K562 (cell line): ENCODE results near the gene ORC1. TPM values are rescaled to one million over a fixed set of nuclear protein-coding genes. Genes with fewer than 3 reads are reported as not detected.

Source experiments
- ATAC-seq: fragments of 200-7000 bp; cut with Tn5 transposase; 3 replicates; pipeline ENCODE4 v1.9.1; 2020; ENCODE audit warnings: moderate library complexity
- BruUV-seq: library from RNA; stranded (reverse); fragments of 400-500 nt; replicated peaks from 2 replicates; lab custom pipeline; 2021; lab: Mats Ljungman, UMichigan
- CTCF ChIA-PET: fragments of 300-600 bp; formaldehyde crosslinking; extraction: SDS; loops from one replicate; lab custom pipeline; 2021; ENCODE audit warnings: low intra/inter-chr PET ratio; lab: Yijun Ruan, JAX
- POLR2A ChIA-PET: fragments of 300-600, 350-650 bp; sonication (Branson Sonifier 250); formaldehyde crosslinking; extraction: SDS; loops from one replicate; lab custom pipeline; 2021; ENCODE audit warnings: antibody characterized with exemption, inconsistent platforms; lab: Yijun Ruan, JAX
- DNase-seq, 4 experiments: peaks; one replicate each; pipeline versions ENCODE4 v3.0.0 to v3.0.0-alpha.2; 2011 to 2018; ENCODE audit warnings: low spot score in 3 of 4, mixed read lengths in 3 of 4; ENCODE audit errors: extremely low read depth in 1 of 4
- FAIRE-seq: peaks from 2 replicates; lab custom pipeline; 2011; peaks lifted over from hg19 to GRCh38; lab: Jason Lieb, UNC
- H2AFZ ChIP-seq: 2 replicates; pipeline ENCODE4 v1.6.0; 2011; ENCODE audit warnings: low read depth, low read length, control low read depth, inconsistent platforms
- H3K27ac ChIP-seq: fragments of 200-600 bp; 3 replicates; pipeline ENCODE4 v1.8.0; 2011; ENCODE audit warnings: low read depth, mild to moderate bottlenecking, control low read depth, inconsistent platforms, low read length, moderate library complexity, mixed read lengths; ENCODE audit errors: extremely low read depth
- H3K27me3 ChIP-seq, 2 experiments: fragments of 300-600 bp in 1 of 2; 2 replicates in 1 of 2; 3 replicates in 1 of 2; pipeline versions ENCODE4 v1.6.0 to v1.8.0; 2011; ENCODE audit warnings: inconsistent platforms in 2 of 2, low read length in 2 of 2, mild to moderate bottlenecking in 1 of 2, mixed read lengths in 1 of 2, moderate library complexity in 1 of 2; ENCODE audit not compliant: control insufficient read depth in 2 of 2, insufficient read depth in 2 of 2
- H3K36me3 ChIP-seq: fragments of 300-600 bp; 3 replicates; pipeline ENCODE4 v1.8.0; 2011; ENCODE audit warnings: mild to moderate bottlenecking, low read length, inconsistent platforms; ENCODE audit not compliant: control insufficient read depth, insufficient read depth
- H3K4me1 ChIP-seq, 2 experiments: fragments of 200-600 bp in 1 of 2; replicated peaks in 1 of 2; 2 replicates in 1 of 2; 3 replicates in 1 of 2; pipeline versions ENCODE4 v1.5.1 to v1.8.0; 2011; ENCODE audit warnings: inconsistent platforms in 2 of 2, low read length in 2 of 2, mild to moderate bottlenecking in 1 of 2, mixed read lengths in 1 of 2, moderate library complexity in 1 of 2; ENCODE audit not compliant: control insufficient read depth in 2 of 2, insufficient read depth in 2 of 2
- H3K4me2 ChIP-seq: 2 replicates; pipeline ENCODE4 v1.6.1; 2011; ENCODE audit warnings: low read length, control low read depth, inconsistent platforms, mixed read lengths; ENCODE audit not compliant: insufficient read depth
- H3K4me3 ChIP-seq: fragments of 200-600 bp; sonication (generic), shearing (Covaris generic); 2 replicates; pipeline ENCODE4 v1.5.1; 2016; ENCODE audit warnings: control low read depth, inconsistent platforms
- H3K79me2 ChIP-seq: fragments of 200-600 bp; 3 replicates; pipeline ENCODE4 v1.8.0; 2011; ENCODE audit warnings: low read length, inconsistent platforms; ENCODE audit not compliant: control insufficient read depth, insufficient read depth
- H3K9ac ChIP-seq, 2 experiments: 2 replicates each; pipeline versions ENCODE4 v1.6.0 to v1.6.1; 2011; ENCODE audit warnings: low read depth in 2 of 2, low read length in 2 of 2, control low read depth in 1 of 2, inconsistent platforms in 1 of 2, mild to moderate bottlenecking in 1 of 2, mixed read lengths in 1 of 2; ENCODE audit not compliant: insufficient read depth in 1 of 2
- H3K9me1 ChIP-seq: one replicate; pipeline ENCODE4 v1.6.0; 2011; ENCODE audit warnings: inconsistent platforms, mild to moderate bottlenecking, low read length, moderate library complexity; ENCODE audit not compliant: control insufficient read depth, insufficient read depth
- H3K9me3 ChIP-seq: replicated peaks from 2 replicates; pipeline ENCODE4 v1.5.1; 2011; ENCODE audit warnings: low read depth, low read length, inconsistent platforms; ENCODE audit not compliant: control insufficient read depth, insufficient read depth
- H4K20me1 ChIP-seq: replicated peaks from 2 replicates; pipeline ENCODE4 v1.6.1; 2011; ENCODE audit warnings: low read length, inconsistent platforms, mixed read lengths; ENCODE audit not compliant: control insufficient read depth, insufficient read depth
- HDGF ChIP-seq: fragments of 450-650 bp; IDR thresholded peaks from 2 replicates; pipeline ENCODE4 v1.6.1; 2016
- NCOR1 ChIP-seq: fragments of 450-650 bp; IDR thresholded peaks from 2 replicates; pipeline ENCODE4 v1.6.1; 2016; ENCODE audit warnings: mild to moderate bottlenecking, moderate library complexity
- POLR2A ChIP-seq: fragments of 450-650 bp; conservative IDR thresholded peaks from 2 replicates; pipeline ENCODE4 v1.6.1; 2016
- POLR2G ChIP-seq: fragments of 200-400 bp; formaldehyde crosslinking; IDR thresholded peaks from 2 replicates; pipeline ENCODE4 v1.6.1; 2017; ENCODE audit warnings: low read depth, mild to moderate bottlenecking, antibody characterized with exemption, low read length, moderate library complexity
- RBFOX2 ChIP-seq: fragments of 200-400 bp; formaldehyde crosslinking; IDR thresholded peaks from 2 replicates; pipeline ENCODE4 v1.6.1; 2017; ENCODE audit warnings: low read depth, mild to moderate bottlenecking, low read length, moderate library complexity
- SREBF1 ChIP-seq: fragments of 150-350 bp; IDR thresholded peaks from 2 replicates; pipeline ENCODE4 v1.6.1; 2014; ENCODE audit warnings: antibody characterized with exemption, low read depth, low read length, borderline replicate concordance
- TCF3 ChIP-seq: sonication (generic); formaldehyde crosslinking; IDR thresholded peaks from 2 replicates; pipeline ENCODE4 v1.4.0; 2020; ENCODE audit warnings: mild to moderate bottlenecking, missing genetic modification reagents
- ZNF696 ChIP-seq: fragments of 250-450 bp; sonication (Bioruptor Pico); conservative IDR thresholded peaks from 2 replicates; pipeline ENCODE4 v1.4.0; 2020; ENCODE audit warnings: mild to moderate bottlenecking, moderate library complexity
- WGBS: fragments of 100-300 bp; shearing (Covaris generic); methylation state at CpG from one replicate; pipeline ENCODE4 v1.1.6; 2016; ENCODE audit warnings: low coverage, mixed read lengths; ENCODE audit not compliant: insufficient coverage; ENCODE audit errors: missing lambda C conversion rate; 5-methylcytosine and 5-hydroxymethylcytosine counted together
- in situ Hi-C: fragments of 300-500 bp; cut with MboI; formaldehyde crosslinking; loops from 4 replicates; pipeline ENCODE4 v1.15.0; 2018; ENCODE audit warnings: inconsistent platforms, mixed read lengths
- intact Hi-C: fragments of 100-400 bp; cut with micrococcal nuclease; formaldehyde crosslinking; loops from 2 replicates; pipeline ENCODE4 v1.14.2; 2022
- polyA plus RNA-seq, 8 experiments: library from polyadenylated mRNA; depleted of rRNA in 4 of 8; stranded (reverse) in 5 of 8; unstranded in 3 of 8; fragments of >200 nt; fragmentation: Nextera tagmentation in 2 of 8; fragmentation: Illumina TruSeq in 1 of 8; extraction: Ambion mirVana in 2 of 8; extraction: Trizol in 1 of 8; gene quantifications; 2 replicates each; pipeline versions ENCODE4 v1.2.1 to v1.2.3, GENCODE V29; 2011 to 2014; ENCODE audit warnings: inconsistent platforms in 1 of 8, missing spikeins in 1 of 8
- total RNA-seq, 7 experiments: library from RNA; depleted of rRNA in 6 of 7; stranded (reverse); fragments of >200 nt in 6 of 7; fragmentation: Illumina TruSeq in 2 of 7; extraction: Trizol in 2 of 7; gene quantifications; 2 replicates each; pipeline versions ENCODE4 v1.2.1 to v1.2.3, GENCODE V29; 2011 to 2021; ENCODE audit warnings: low replicate concordance in 1 of 7
- TF ChIP-seq, protein P1 (sequence below), 2 experiments: fragments of 450-650 bp; IDR thresholded peaks; 2 replicates each; pipeline ENCODE4 v1.6.1; 2018; ENCODE audit warnings: mild to moderate bottlenecking in 2 of 2, low read depth in 1 of 2; ENCODE audit not compliant: partially characterized antibody in 2 of 2

The ORC1 gene
- total and polyA plus RNA-seq, 9 of the 15 experiments (the other 6 are each of a cell fraction or from before 2014, with no cell fraction given): 26.4 to 91.6 (median 69.7) TPM

DNA sequence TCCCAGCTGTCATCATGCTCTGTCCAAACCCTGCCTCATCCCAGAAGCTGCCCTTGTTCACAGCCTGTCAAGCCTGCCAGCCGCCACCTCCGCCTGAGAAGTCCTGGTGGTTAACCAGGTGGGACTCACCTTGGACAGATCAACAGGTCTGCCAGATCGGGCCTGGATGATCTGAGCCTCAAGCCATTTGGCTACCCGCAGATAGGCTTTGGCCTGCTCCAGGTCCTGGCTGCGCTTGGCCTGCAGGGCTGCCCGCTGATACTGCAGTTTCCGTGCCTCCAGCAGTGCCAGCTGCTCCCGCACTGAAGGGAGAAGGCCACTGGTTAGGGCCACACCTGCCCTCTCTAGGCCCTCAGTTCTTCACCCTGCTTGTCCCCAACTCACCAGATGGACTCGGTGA lies 46.8 kb downstream of the ORC1 start:
- intact Hi-C loops: no loop called here
- Histone ChIP-seq H3K4me3 (no peak overlapping the region), H4K20me1 (peaks cover 3% of the 10 kb centered on the region; the same call in 1 of the 2 replicates), H3K27ac (no peak overlapping the region), H3K9ac (peak overlapping the region in 1 of 2 experiments; percentile 14; a peak in 1 of 4 replicates), H3K79me2 (no peaks in the 10 kb centered on the region), H3K4me2 (no peak overlapping the region), H3K4me1 (peaks cover 0 to 2% of the 10 kb centered on the region in 2 experiments; a peak in 2 of 5 replicates), H3K9me3 (no peaks in the 10 kb centered on the region), H3K9me1 (no peaks in the 10 kb centered on the region), H3K27me3 (no peaks in the 10 kb centered on the region), H3K36me3 (peaks cover 100% of the 10 kb centered on the region), H2AFZ (no peak overlapping the region)
- 95% methylated on average over 9 of the region's 9 CpGs for WGBS
- TF ChIP-seq TCF3: no peak
- TF ChIP-seq HDGF: no peak
- TF ChIP-seq SREBF1: no peak
- TF ChIP-seq NCOR1: no peak
- peak; percentile 54 for TF ChIP-seq POLR2G
- no peak for TF ChIP-seq ZNF696 (CRISPR knock-in tag)
- TF ChIP-seq, protein P1, sequence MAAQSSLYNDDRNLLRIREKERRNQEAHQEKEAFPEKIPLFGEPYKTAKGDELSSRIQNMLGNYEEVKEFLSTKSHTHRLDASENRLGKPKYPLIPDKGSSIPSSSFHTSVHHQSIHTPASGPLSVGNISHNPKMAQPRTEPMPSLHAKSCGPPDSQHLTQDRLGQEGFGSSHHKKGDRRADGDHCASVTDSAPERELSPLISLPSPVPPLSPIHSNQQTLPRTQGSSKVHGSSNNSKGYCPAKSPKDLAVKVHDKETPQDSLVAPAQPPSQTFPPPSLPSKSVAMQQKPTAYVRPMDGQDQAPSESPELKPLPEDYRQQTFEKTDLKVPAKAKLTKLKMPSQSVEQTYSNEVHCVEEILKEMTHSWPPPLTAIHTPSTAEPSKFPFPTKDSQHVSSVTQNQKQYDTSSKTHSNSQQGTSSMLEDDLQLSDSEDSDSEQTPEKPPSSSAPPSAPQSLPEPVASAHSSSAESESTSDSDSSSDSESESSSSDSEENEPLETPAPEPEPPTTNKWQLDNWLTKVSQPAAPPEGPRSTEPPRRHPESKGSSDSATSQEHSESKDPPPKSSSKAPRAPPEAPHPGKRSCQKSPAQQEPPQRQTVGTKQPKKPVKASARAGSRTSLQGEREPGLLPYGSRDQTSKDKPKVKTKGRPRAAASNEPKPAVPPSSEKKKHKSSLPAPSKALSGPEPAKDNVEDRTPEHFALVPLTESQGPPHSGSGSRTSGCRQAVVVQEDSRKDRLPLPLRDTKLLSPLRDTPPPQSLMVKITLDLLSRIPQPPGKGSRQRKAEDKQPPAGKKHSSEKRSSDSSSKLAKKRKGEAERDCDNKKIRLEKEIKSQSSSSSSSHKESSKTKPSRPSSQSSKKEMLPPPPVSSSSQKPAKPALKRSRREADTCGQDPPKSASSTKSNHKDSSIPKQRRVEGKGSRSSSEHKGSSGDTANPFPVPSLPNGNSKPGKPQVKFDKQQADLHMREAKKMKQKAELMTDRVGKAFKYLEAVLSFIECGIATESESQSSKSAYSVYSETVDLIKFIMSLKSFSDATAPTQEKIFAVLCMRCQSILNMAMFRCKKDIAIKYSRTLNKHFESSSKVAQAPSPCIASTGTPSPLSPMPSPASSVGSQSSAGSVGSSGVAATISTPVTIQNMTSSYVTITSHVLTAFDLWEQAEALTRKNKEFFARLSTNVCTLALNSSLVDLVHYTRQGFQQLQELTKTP (IDR thresholded peaks at IDR 0.05; ENCODE audit: low read depth in 1 of 2, partially characterized antibody in 2 of 2): no peak
- peak; percentile 40 for TF ChIP-seq POLR2A
- peak; percentile 63 for TF ChIP-seq RBFOX2
- in situ Hi-C loops: no loop called here
- CTCF ChIA-PET: no interaction called here
- DNase-seq (no peak), FAIRE-seq (no peak), ATAC-seq (no peak)
- no TSS peak for BruUV-seq
- POLR2A ChIA-PET: interaction anchor here (0.6 to 1.8 kb wide), 5 partner anchors 9 to 1506 kb away, joined by 3 to 8 read pairs (median 4); partner anchors contain the start of gene CC2D1B
